ENCODE data around the gene ABT1.

Gene ABT1

GRCh38 chr6:26554697-26555504 lies 41.9 kb upstream of the ABT1 start:
- TF ChIP-seq CTCF (IDR thresholded peaks at IDR 0.05), result no peak

- no peak for TF ChIP-seq CTCF (IDR thresholded peaks at IDR 0.05)
These were observed 41.1 kb upstream of the ABT1 start for GRCh38 chr6:26555505-26556262.

GRCh38 chr6:26556263-26557070 lies 40.3 kb upstream of the ABT1 start:
- TF ChIP-seq CTCF (IDR thresholded peaks at IDR 0.05), result no peak

- no peak for TF ChIP-seq CTCF (IDR thresholded peaks at IDR 0.05)
These were observed 35.0 kb upstream of the ABT1 start for GRCh38 chr6:26561533-26562466.

- TF ChIP-seq CTCF (IDR thresholded peaks at IDR 0.05), result no peak
These were observed 33.3 kb upstream of the ABT1 start for GRCh38 chr6:26563488-26563887.

- no peak; the same call in 1 of the 2 replicates for TF ChIP-seq CTCF (IDR thresholded peaks at IDR 0.05)
These were observed 27.9 kb upstream of the ABT1 start for GRCh38 chr6:26568601-26569432.
